ENCODE measurements around the gene PNPLA7.

DNA sequence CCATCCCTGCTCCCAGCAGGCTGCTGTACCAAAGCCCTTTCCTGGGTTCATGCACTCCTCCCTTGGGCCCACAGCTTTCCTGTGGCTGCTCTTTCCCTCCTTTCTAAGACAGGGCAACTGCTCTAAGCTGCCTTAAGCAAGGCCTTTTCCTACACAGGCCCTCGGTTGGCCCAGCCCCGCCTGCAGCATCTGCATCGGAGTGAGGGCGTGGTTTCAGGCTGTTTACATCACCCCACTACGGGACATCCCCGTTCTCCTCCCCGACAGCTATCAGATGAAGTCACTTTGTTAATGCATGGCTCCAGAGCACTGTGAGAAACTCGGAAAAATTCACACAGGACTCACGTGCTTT lies 25.1 kb upstream of the PNPLA7 start:
- TF ChIP-seq ATF2 (IDR thresholded peaks at IDR 0.05; ENCODE audit: low read length) (no peak), CTCF (IDR thresholded peaks at IDR 0.05; ENCODE audit: control extremely low read depth in 1 of 3, insufficient read depth in 1 of 3, low read depth in 1 of 3, low read length in 3 of 3) (no peak), SUZ12 (IDR thresholded peaks at IDR 0.05; ENCODE audit: low read length) (no peak), RAD21 (IDR thresholded peaks at IDR 0.05 in 1 of 2, conservative IDR thresholded peaks at IDR 0.05 in 1 of 2; ENCODE audit: low read depth in 2 of 2, low read length in 2 of 2) (no peak), EGR1 (IDR thresholded peaks at IDR 0.05; ENCODE audit: borderline replicate concordance, low read depth, low read length) (no peak), ZNF274 (IDR thresholded peaks at IDR 0.05; ENCODE audit: borderline replicate concordance, extremely low read depth, low read length) (no peak)

Measured in H1 (cell line).